Measurements from ENCODE around the gene PRICKLE3. TPM values are rescaled to one million over a fixed set of nuclear protein-coding genes. Genes with fewer than 3 reads are reported as not detected.
"Not testable (repeated sequence)": the region's sequence is repeated elsewhere in the genome, so short reads cannot be mapped to it uniquely, and the experiment has no call there.

PRICKLE3 gene
- total RNA-seq, 2 donors from 2014 or later: 11.5 to 15.1 TPM

GRCh38 chrX:49166914-49167739, 19.0 kb downstream of the PRICKLE3 start:
- intact Hi-C loops (cut with DNase I, micrococcal nuclease): no loop called here
- DNase-seq: peak; percentile 72 to 79
- ATAC-seq: peak; percentile 58

- intact Hi-C loops (cut with DNase I, micrococcal nuclease): no loop called here
- DNase-seq (peak; percentile 88 to 90), ATAC-seq (peak; percentile 60)
These were observed 20.0 kb downstream of the PRICKLE3 start for GRCh38 chrX:49165901-49166881.

DNA sequence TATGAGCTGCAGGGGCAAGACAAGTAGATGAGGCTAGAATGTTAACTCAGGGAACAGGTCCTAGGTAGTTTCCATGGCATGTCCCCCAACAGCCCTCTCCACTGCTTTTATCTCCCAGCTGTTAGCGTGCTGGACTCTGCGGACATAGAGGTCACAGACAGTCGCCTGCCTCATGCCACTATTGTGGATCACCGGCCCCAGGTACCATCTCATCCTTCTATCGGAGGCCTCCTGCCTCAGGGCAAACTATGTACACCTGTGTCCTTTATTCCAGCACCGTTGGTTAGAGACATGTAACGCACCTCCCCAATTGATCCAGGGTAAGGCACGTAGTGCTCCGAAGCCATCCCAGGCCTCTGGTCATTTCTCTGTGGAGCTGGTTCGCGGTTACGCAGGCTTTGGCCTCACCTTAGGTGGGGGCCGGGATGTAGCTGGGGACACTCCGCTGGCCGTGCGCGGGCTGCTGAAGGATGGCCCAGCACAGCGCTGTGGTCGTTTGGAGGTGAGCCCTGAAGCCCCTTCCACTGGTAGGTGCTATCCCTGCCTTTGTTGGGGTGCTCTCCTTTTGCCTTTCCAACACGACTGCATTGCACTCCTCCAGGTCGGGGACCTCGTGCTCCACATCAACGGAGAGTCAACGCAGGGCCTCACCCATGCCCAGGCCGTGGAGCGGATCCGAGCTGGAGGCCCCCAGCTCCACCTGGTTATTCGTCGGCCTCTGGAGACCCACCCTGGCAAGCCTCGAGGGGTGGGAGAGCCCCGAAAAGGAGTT, 21.4 kb downstream of the PRICKLE3 start:
- DNase-seq (no peak), ATAC-seq (no peak)
- intact Hi-C loops (cut with DNase I, micrococcal nuclease): no loop called here

DNA sequence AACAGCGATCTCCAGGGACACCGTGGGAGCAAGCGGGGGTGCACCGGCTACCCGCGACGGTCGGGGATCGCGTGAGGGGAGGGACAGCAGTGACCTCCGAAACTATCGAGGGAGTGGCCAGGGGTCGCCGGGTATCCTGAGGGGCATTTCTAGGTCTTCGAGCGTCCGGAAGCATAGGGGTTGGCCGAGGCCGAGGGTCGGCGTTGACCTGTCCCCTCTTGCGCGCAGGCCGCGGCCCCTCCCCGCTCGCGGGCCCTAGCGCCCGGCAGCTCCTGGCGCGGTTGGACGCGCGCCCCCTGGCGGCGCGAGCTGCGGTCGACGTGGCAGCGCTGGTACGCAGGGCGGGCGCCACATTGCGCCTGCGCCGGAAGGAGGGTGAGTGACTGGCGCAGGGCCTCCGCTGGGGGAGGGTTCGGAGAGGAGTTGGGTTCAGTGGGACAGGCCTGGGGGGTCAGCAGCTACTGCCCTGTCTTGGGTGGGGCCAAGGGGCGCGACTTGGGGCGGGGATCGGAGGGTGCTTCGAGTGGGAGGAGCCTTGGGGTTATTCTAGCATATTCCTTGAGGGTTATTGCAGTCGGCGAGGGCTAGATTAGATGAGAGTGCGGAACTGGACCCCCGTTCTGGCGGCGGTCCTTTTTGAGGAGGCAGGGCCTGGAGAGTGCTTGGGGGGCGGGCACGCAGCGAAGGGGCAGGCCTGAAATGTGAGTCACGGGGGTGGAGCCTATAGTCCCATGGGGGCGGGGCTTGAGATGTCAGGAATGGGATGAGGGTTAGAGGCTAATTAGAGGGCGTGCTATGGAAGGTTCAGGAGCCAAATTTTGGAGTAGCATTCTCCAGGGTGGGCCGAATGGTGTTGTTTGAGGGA, 22.4 kb downstream of the PRICKLE3 start:
- DNase-seq: peak; percentile 87 to 88

DNA sequence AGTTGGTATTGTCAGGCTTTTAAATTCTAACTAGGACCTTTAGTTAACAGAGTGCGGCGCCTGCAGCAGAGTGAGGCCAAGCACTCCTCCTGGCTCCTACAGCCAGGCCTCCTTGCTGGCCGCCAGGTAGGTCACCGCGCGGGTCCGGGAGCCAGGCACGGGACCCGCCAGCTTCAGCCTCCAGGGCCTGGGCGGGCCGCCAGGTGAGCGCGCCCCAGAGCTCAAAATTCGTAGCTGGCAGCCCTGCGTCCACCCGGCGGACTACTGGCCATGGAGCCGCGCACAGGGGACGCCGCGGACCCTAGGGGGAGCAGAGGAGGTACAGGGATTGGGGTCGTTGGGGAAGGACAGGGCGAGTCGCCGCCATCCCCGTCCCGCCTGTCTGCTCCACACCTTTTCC, 23.6 kb downstream of the PRICKLE3 start, which contains the start of gene MAGIX:
MAGIX (plus strand) TSS at position 139 of the 400 bp plus-strand sequence; CDS start at position 271, 132 bp downstream.
- no peak for ATAC-seq
- DNase-seq: no peak
- intact Hi-C loops (cut with DNase I, micrococcal nuclease): no loop called here

More for the DNA sequence above, 22.4 kb downstream of the PRICKLE3 start:
- ATAC-seq: peak; percentile 64
- intact Hi-C loops (cut with DNase I, micrococcal nuclease): no loop called here

GRCh38 chrX:49161632-49162031, 24.5 kb downstream of the PRICKLE3 start:
- ATAC-seq: no peak
- DNase-seq: no peak
- intact Hi-C loops (cut with DNase I, micrococcal nuclease): no loop called here

- ATAC-seq (no peak), DNase-seq (no peak)
- intact Hi-C loops (cut with DNase I, micrococcal nuclease): no loop called here
These were observed 25.3 kb downstream of the PRICKLE3 start for GRCh38 chrX:49160908-49161307.

GRCh38 chrX:49157194-49157593, 29.0 kb downstream of the PRICKLE3 start:
- intact Hi-C loops (cut with DNase I, micrococcal nuclease): no loop called here

DNA sequence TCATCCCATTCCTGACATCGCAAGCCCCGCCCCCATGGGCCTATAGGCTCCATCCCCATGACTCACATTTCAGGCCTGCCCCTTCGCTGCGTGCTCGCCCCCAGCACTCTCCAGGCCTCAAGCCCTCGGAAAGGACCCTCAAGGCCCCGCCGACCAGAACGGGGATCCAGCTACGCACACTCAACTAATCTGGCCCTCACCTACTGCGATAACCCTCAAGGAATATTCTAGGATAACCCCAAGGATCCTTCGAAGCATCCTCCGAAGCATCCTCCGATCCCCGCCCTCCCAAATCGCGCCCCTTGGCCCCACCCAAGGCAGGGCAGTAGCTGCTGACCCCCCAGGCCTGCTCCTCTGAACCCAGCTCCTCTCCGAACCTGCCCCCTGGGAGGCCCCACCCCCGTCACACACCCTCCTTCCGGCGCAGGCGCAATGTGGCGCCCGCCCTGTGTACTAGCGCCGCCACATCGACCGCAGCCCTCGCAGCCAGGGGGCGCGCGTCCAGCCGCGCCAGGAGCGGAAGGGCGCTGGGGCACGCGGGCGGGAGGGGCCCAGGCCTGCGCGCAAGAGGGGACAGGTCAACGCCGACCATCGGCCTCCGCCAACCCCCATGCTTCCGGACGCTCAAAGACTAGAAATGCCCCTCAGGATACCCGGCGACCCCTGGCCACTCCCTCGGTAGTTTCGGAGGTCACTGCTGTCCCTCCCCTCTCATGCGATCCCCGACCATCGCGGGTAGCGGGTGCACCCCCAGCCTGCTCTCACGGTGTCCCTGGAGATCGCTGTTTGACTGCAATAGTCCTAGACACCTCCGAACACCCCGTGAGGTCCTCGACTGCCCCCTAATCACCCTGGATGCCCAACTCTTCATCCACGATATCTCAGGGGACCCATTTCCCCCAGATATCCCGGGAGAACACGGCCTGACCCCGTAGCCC, 30.0 kb downstream of the PRICKLE3 start:
- peak; percentile 90 to 91 for DNase-seq
- peak; percentile 90 for ATAC-seq
- intact Hi-C loops (cut with DNase I, micrococcal nuclease): no loop called here

More at GRCh38 chrX:49157194-49157593, 29.0 kb downstream of the PRICKLE3 start:
- ATAC-seq: no peak
- DNase-seq: no peak

GRCh38 chrX:49155243-49155899, 30.8 kb downstream of the PRICKLE3 start:
- ATAC-seq (peak; percentile 74), DNase-seq (peak; percentile 67 to 80)
- intact Hi-C loops (cut with DNase I, micrococcal nuclease): no loop called here

- DNase-seq: no peak
- ATAC-seq: no peak
- intact Hi-C loops (cut with DNase I, micrococcal nuclease): no loop called here
These were observed 32.7 kb downstream of the PRICKLE3 start for GRCh38 chrX:49153467-49153866.

- DNase-seq; intact Hi-C loops (cut with DNase I, micrococcal nuclease); ATAC-seq: not testable (repeated sequence)
These were observed 36.9 kb downstream of the PRICKLE3 start for GRCh38 chrX:49149291-49149690.

DNA sequence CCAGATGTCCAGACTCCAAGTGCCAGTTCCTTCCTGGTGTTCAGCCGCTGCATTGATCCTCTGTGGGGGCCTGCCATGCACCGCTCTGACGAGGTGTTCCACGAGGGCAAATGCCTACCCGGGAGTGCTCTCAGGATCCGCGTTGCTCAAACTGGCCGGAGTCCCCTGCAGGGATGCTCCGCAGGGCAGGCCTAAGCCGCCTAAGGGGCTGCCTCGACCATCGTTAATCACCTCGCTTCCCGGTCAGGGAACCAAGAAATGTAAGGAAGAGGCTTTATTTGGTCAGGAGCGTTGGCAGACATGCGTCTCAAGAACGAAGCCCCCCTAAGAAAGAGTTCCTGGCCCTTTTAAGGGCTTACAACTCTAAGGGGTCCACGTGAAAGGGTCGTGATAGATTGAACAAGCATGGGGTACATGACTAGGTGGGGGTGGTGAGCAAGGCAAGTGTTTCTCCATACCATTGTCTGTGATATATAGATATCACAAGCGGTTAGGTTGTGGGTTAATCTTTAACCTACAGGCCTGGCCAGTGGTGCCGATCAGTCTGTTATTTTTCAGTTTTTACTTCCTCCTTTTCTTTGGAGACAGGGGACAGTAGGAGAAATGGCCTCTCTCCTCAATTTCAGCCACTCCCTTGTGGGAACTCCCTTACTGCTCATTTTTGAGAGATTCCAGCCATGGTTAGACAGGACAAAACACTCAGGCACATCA, 37.6 kb downstream of the PRICKLE3 start:
- DNase-seq (peak in 1 of 2 donors; percentile 20), ATAC-seq (peak; percentile 84)

GRCh38 chrX:49147936-49148335, 38.2 kb downstream of the PRICKLE3 start:
- ATAC-seq: no peak
- intact Hi-C loops (cut with DNase I, micrococcal nuclease): no loop called here
- DNase-seq: no peak

More for the DNA sequence above, 37.6 kb downstream of the PRICKLE3 start:
- intact Hi-C loops (cut with DNase I, micrococcal nuclease): not testable (repeated sequence)

- ATAC-seq: no peak
- DNase-seq: no peak
- intact Hi-C loops (cut with DNase I, micrococcal nuclease): no loop called here
These were observed 38.9 kb downstream of the PRICKLE3 start for GRCh38 chrX:49147282-49147681.

All from left colon (tissue), 2 donors.